G401 (cell line): Measurements from ENCODE around the gene CKM. TPM values are rescaled to one million over a fixed set of nuclear protein-coding genes. Genes with fewer than 3 reads are reported as not detected.

Experiments
- DNase-seq: peaks from one replicate; pipeline ENCODE4 v3.0.0-alpha.2; 2015; ENCODE audit warnings: low spot score
- in situ Hi-C: cut with HindIII; loops from 2 replicates; pipeline ENCODE4 v1.10.0; 2016; ENCODE audit warnings: low sequenced_read_pairs, mixed read lengths
- total RNA-seq: library from RNA; depleted of rRNA; stranded (reverse); fragments of >200 nt; shearing (Covaris generic); gene quantifications from 2 replicates; pipeline ENCODE4 v1.2.3, GENCODE V29; 2014; rRNA removed

Gene CKM
- total RNA-seq, 1 experiment from 2014 or later = 8.1 TPM

- in situ Hi-C loops = no loop called here
- no peak for DNase-seq
These were observed 57.8 kb downstream of the CKM start for GRCh38 chr19:45264781-45265317.

- no peak for DNase-seq
- in situ Hi-C loops = no loop called here
These were observed 59.7 kb downstream of the CKM start for GRCh38 chr19:45263013-45263412.

GRCh38 chr19:45262570-45262969 lies 60.1 kb downstream of the CKM start:
- no peak for DNase-seq
- in situ Hi-C loops = no loop called here

GRCh38 chr19:45258862-45259261 lies 63.8 kb downstream of the CKM start:
- no peak for DNase-seq
- in situ Hi-C loops = no loop called here

- in situ Hi-C loops = no loop called here
- no peak for DNase-seq
These were observed 65.8 kb downstream of the CKM start for GRCh38 chr19:45256836-45257235.

Other genes with a start within 250 kb of the CKM start
- gene ZNF296, start 246.4 kb downstream of the CKM start, total RNA-seq = not detected in 2 replicates
- gene GEMIN7, start 243.6 kb downstream of the CKM start, total RNA-seq = 93.1 and 100 TPM in 2 replicates
- gene PPP1R37, start 229.7 kb downstream of the CKM start, total RNA-seq = 28.6 and 42.6 TPM in 2 replicates
- 0.31 TPM in 1 of 2 replicates, not detected in the other for gene NKPD1, start 161.9 kb downstream of the CKM start, total RNA-seq
- 38.4 and 52.9 TPM in 2 replicates for gene TRAPPC6A, start 144.6 kb downstream of the CKM start, total RNA-seq
- gene BLOC1S3, start 144.1 kb downstream of the CKM start, total RNA-seq = 9.0 and 14.7 TPM in 2 replicates
- not detected in 2 replicates for gene EXOC3L2, start 77.5 kb downstream of the CKM start, total RNA-seq
- 19.2 and 23.6 TPM in 2 replicates for gene MARK4, start 71.6 kb downstream of the CKM start, total RNA-seq
- 9.7 and 18.6 TPM in 2 replicates for gene KLC3, start 17.9 kb upstream of the CKM start, total RNA-seq
- 60.2 and 60.6 TPM in 2 replicates for gene ERCC2, start 47.7 kb upstream of the CKM start, total RNA-seq
- 3.6 and 21.0 TPM in 2 replicates for gene PPP1R13L, start 82.2 kb upstream of the CKM start, total RNA-seq
- gene POLR1G, start 83.8 kb upstream of the CKM start, total RNA-seq = 28.4 and 32.3 TPM in 2 replicates
- 115 and 130 TPM in 2 replicates for gene ERCC1, start 101.0 kb upstream of the CKM start, total RNA-seq
- gene FOSB, start 145.1 kb upstream of the CKM start, total RNA-seq = 0.31 and 1.5 TPM in 2 replicates
- gene RTN2, start 174.2 kb upstream of the CKM start, total RNA-seq = 17.0 and 22.0 TPM in 2 replicates
- 3.3 and 4.2 TPM in 2 replicates for gene PPM1N, start 175.6 kb upstream of the CKM start, total RNA-seq
- gene VASP, start 184.6 kb upstream of the CKM start, total RNA-seq = 106 and 122 TPM in 2 replicates